ENCODE results near the gene PIK3CG. TPM values are rescaled to one million over a fixed set of nuclear protein-coding genes. Genes with fewer than 3 reads are reported as not detected.

The PIK3CG gene
- polyA plus RNA-seq, 1 experiment, result 0.14 TPM

- no peak overlapping the region for H3K27ac ChIP-seq (ENCODE audit: low read depth, low read length)
- ChIA-PET CTCF (no interaction called here), POLR2A (no interaction called here)
- H3K4me3 ChIP-seq (ENCODE audit: low read depth, low read length), result no peak overlapping the region
- H3K27me3 ChIP-seq (ENCODE audit: control insufficient read depth, insufficient read depth, low read length), result no peaks in the 10 kb centered on the region
- TF ChIP-seq CTCF (IDR thresholded peaks at IDR 0.05; ENCODE audit: low read depth, low read length), result no peak
- no peaks in the 10 kb centered on the region; the same call in 1 of the 2 replicates for H3K9me3 ChIP-seq (ENCODE audit: control insufficient read depth, insufficient read depth, low read length)
- no peak for DNase-seq (ENCODE audit: low read depth, low spot score)
Measured at GRCh38 chr7:106836816-106837215, 28.3 kb upstream of the PIK3CG start.

- Histone ChIP-seq H3K9me3 (ENCODE audit: control insufficient read depth, insufficient read depth, low read length) (no peaks in the 10 kb centered on the region), H3K27me3 (ENCODE audit: control insufficient read depth, insufficient read depth, low read length) (no peaks in the 10 kb centered on the region), H3K4me3 (ENCODE audit: low read depth, low read length) (no peak overlapping the region), H3K27ac (ENCODE audit: low read depth, low read length) (no peak overlapping the region)
- no peak for DNase-seq (ENCODE audit: low read depth, low spot score)
- CTCF ChIA-PET, result no interaction called here
- TF ChIP-seq CTCF (IDR thresholded peaks at IDR 0.05; ENCODE audit: low read depth, low read length), result no peak
- POLR2A ChIA-PET, result no interaction called here
Measured at GRCh38 chr7:106839511-106839910, 25.6 kb upstream of the PIK3CG start.

- H3K27me3 ChIP-seq (ENCODE audit: control insufficient read depth, insufficient read depth, low read length), result no peaks in the 10 kb centered on the region
- DNase-seq (ENCODE audit: low read depth, low spot score), result peak; percentile 26
- POLR2A ChIA-PET, result no interaction called here
- TF ChIP-seq CTCF (IDR thresholded peaks at IDR 0.05; ENCODE audit: low read depth, low read length), result no peak
- H3K4me3 ChIP-seq (ENCODE audit: low read depth, low read length), result no peak overlapping the region
- CTCF ChIA-PET, result no interaction called here
- H3K9me3 ChIP-seq (ENCODE audit: control insufficient read depth, insufficient read depth, low read length), result no peaks in the 10 kb centered on the region
- H3K27ac ChIP-seq (ENCODE audit: low read depth, low read length), result no peak overlapping the region
Measured at GRCh38 chr7:106840342-106840741, 24.7 kb upstream of the PIK3CG start.

DNA sequence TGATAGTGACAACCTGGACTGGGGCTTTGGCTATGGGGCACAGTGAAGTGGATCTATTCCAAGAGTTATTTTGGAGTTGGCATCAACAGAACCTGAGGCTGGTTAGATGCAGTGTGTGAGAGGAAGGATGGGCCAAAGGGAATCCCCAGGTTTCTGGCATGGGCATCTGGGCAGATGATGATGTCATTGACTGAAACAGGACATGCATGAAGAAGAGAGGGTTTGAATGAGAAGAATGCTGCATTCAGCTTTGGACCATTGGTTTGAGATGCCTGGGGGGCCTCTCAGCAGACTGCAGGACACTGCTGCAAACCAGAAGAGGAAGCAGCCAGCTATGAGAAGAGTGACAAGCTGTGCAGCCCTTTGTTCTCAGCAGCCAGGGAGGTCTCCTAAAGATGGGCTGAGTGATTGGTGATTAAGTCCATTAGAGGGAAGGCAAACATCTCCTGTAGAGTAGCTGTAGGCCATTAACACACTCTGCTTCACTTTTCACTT lies 23.1 kb upstream of the PIK3CG start:
- no peak for DNase-seq (ENCODE audit: low read depth, low spot score)
- no peak overlapping the region for H3K4me3 ChIP-seq (ENCODE audit: low read depth, low read length)
- no peak overlapping the region for H3K27ac ChIP-seq (ENCODE audit: low read depth, low read length)
- TF ChIP-seq CTCF (IDR thresholded peaks at IDR 0.05; ENCODE audit: low read depth, low read length), result no peak
- H3K9me3 ChIP-seq (ENCODE audit: control insufficient read depth, insufficient read depth, low read length), result no peaks in the 10 kb centered on the region
- POLR2A ChIA-PET, result no interaction called here
- no peaks in the 10 kb centered on the region for H3K27me3 ChIP-seq (ENCODE audit: control insufficient read depth, insufficient read depth, low read length)
- CTCF ChIA-PET, result no interaction called here

GRCh38 chr7:106844279-106844997 lies 20.6 kb upstream of the PIK3CG start:
- Histone ChIP-seq H3K27me3 (ENCODE audit: control insufficient read depth, insufficient read depth, low read length) (no peaks in the 10 kb centered on the region), H3K4me3 (ENCODE audit: low read depth, low read length) (no peak overlapping the region), H3K27ac (ENCODE audit: low read depth, low read length) (no peak overlapping the region), H3K9me3 (ENCODE audit: control insufficient read depth, insufficient read depth, low read length) (no peaks in the 10 kb centered on the region)
- CTCF ChIA-PET, result no interaction called here
- no peak for TF ChIP-seq CTCF (IDR thresholded peaks at IDR 0.05; ENCODE audit: low read depth, low read length)
- POLR2A ChIA-PET, result no interaction called here
- no peak for DNase-seq (ENCODE audit: low read depth, low spot score)
